GM12872 (cell line): ENCODE measurements around the gene MOAP1.

ENCODE experiments used
- TF ChIP-seq, protein P1 (sequence below): IDR thresholded peaks from 3 replicates; pipeline ENCODE4 v1.5.1; 2011; ENCODE audit warnings: low read depth, mild to moderate bottlenecking, low read length, moderate library complexity; ENCODE audit not compliant: insufficient read depth

Gene MOAP1

GRCh38 chr14:93184391-93185348 is at the start of gene MOAP1, which contains the start of gene LYSET:
TSS of gene MOAP1 (minus strand) at chr14:93184897. CDS start at chr14:93184242, 655 bp downstream.
TSS of gene LYSET (plus strand) at chr14:93185317. CDS start at chr14:93185406, 89 bp downstream.
- TF ChIP-seq, protein P1, sequence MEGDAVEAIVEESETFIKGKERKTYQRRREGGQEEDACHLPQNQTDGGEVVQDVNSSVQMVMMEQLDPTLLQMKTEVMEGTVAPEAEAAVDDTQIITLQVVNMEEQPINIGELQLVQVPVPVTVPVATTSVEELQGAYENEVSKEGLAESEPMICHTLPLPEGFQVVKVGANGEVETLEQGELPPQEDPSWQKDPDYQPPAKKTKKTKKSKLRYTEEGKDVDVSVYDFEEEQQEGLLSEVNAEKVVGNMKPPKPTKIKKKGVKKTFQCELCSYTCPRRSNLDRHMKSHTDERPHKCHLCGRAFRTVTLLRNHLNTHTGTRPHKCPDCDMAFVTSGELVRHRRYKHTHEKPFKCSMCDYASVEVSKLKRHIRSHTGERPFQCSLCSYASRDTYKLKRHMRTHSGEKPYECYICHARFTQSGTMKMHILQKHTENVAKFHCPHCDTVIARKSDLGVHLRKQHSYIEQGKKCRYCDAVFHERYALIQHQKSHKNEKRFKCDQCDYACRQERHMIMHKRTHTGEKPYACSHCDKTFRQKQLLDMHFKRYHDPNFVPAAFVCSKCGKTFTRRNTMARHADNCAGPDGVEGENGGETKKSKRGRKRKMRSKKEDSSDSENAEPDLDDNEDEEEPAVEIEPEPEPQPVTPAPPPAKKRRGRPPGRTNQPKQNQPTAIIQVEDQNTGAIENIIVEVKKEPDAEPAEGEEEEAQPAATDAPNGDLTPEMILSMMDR, result peak; percentile 30; the same call in 1 of the 3 replicates

DNA sequence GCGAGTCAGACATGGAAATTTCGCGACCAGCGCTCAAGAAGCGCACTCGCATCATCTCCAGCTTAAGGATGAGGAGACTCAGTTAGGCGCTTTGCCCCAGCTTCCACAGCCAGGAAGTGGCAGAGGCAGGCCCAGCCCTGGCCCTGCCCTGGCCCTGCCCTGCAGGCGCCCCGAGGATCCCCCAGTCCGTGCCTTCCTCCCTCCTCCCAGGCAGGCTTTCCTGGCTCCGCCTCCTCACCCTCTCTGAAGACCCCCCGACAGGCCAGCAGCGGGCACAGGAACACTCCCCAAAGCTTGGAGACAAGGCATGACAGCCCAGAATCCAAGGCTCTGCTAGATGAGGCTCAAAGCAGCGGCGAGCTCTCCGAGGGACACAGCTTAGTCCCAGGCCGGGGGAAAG is 47.5 kb upstream of the MOAP1 start:
- TF ChIP-seq, protein P1, result no peak

GRCh38 chr14:93231129-93231979 is 46.7 kb upstream of the MOAP1 start:
- TF ChIP-seq, protein P1, result no peak

GRCh38 chr14:93230539-93230938 is 45.8 kb upstream of the MOAP1 start:
- TF ChIP-seq, protein P1, result no peak

DNA sequence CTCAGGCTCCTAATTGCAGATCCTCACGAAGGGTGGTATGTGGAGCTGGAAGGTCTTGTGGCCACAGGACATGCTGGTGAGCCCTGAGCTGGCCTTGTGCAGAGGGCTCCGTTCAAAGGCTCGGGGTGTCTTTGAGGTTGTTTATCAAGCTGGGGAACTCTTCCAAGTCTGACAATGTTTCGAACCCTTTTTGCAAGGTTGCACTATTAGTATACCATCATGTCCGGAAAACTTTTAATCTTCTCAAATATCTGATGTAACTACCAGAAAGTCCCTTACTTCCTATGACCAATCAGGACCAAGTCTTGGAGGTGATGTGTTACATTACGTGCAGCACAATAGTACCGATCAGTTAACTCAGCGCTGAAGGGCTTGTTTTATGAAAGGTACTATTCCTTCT is 43.9 kb upstream of the MOAP1 start:
- TF ChIP-seq, protein P1, result no peak

GRCh38 chr14:93223565-93223964 is 38.9 kb upstream of the MOAP1 start:
- TF ChIP-seq, protein P1, result no peak

GRCh38 chr14:93220509-93220908 is 35.8 kb upstream of the MOAP1 start:
- TF ChIP-seq, protein P1, result no peak
